ENCODE results near the gene MIEF1.
A peak's percentile ranks its signal among the peaks of the same experiment; 100 is the strongest.

The MIEF1 gene

GRCh38 chr22:39532215-39533073 lies 30.4 kb downstream of the MIEF1 start, which contains the start of gene RPS19BP1:
TSS of gene RPS19BP1 (minus strand) at chr22:39532748. CDS start at chr22:39532738, 10 bp downstream.
- peak; percentile 100 for DNase-seq

DNA sequence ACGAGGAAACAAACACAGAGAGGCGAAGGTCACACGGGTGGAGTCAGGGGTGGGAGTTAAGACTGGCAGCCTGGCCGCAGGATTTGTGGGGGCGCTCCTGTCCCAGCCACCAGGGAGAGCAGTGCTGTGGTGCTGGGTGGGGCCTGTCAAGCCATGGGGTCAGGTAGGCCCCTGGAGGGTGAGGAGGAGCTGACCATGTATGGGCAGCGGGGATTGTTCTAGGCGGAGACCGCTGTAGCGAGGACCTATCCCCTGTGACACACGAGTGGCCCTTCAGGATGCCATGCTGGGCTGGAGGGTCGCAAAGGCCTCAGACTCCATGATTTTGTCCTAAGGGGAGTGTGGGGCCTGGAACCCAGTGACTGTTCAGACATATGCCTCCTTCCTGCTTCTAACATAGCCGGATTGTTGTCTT lies 32.0 kb downstream of the MIEF1 start:
- no peak for DNase-seq

- DNase-seq: peak; percentile 75
These were observed 32.7 kb downstream of the MIEF1 start for GRCh38 chr22:39534591-39535356.

DNA sequence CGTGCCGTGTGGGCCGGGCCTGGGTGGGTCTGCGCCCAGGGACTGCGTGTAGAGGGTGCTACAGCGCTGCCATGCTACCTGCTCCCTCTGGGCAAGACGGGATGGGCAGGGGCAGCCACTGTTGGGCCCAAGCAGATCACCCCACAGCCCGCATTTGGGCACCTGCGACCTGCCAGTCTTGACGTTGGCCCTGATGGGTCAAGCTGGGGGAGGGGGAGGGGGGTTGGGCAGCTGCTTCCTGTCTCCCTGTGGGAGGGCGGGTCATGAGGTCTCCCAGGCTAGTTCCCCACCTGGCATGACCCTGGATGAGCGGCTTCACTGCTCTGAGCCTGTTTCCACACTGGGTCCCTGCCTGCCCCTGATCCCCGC lies 33.3 kb downstream of the MIEF1 start:
- DNase-seq: no peak

DNA sequence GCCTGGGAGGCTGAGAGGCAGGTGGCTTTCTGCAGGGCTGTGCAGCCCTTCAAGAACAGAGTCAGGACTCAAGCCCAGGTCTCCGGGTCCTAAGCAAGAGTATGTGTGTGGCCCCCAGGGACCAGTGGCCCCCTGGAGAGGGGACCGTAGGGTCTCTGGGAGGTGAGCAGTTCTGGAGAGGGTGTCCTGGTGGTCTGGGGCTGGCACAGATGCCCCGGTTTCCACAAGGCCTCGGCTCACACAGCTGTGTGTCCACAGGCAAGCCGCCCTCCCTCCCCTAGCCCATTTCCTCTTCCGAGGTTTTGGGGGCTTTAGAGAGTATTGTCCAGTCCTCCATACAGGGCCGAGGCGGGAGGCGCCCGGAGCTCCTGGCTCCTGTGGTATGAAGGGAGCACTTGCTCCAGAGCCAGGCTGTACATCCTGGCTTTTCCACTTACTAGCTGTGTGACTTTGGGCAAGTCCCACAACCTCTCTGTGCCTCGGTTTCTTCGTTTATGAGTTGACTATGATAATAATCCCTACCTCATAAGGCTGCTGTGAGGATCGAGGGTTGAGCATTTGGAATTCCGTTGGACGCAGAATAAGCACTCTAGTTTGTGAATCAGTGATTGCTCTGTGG lies 33.9 kb downstream of the MIEF1 start:
- no peak for DNase-seq

DNA sequence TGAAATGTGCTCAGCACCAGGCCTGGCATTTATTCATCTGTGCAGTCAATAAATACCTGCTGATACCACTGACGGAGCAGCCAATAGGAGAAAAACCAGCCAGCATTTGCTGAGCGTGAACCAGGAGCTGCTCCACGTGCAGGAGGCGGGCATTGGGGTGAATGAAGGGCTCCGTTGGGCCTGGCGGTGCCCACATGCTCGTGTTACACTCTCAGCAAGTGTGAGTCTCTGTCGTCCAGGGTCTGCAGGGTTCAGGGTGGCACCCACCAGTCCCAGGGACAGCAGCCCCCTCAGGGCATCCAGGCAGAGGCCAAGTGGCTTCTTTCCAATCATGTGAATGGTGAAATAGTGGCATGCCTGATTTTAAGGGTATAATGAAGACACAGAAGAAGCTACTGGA lies 34.6 kb downstream of the MIEF1 start:
- no peak for DNase-seq

DNA sequence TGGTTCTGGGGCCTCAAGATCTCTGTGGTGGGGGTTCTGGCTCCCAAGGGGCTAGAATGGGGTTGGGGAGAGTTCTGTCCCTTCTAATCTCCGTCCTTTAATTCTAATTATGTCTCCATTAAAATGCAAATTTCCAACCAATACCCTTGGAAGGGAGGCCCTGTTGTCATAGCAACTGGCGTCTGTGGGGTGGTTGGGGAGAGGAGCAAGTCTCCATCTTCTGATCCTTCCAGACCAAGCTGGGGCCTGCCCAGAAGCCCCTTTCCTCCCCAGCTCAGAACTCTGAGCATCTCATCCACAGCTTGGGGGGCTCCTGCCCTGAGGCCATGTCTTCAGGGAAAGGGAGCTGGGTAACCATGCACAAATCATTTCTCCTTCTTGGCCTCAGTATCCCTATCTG lies 35.9 kb downstream of the MIEF1 start:
- no peak for DNase-seq

DNA sequence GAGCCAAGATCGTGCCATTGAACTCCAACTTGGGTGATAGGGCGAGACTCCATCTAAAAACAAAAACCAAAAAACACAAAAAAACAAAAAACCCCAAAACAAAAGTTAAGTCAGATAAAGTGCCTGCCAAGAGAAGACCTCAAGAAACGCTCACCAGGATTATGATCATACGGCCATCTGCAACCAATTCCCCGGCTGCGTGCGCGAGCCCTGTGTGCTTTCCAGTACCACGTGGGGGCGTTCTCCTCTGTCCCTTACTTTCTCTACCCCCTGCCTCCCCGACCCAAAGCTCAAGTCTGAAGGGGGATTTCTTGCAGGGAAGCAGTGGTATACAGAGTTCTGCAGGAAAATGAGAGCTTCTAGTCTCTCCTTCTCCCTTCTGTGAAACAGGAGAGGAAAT lies 41.0 kb downstream of the MIEF1 start:
- DNase-seq: peak; percentile 57

GRCh38 chr22:39545386-39546365 lies 43.6 kb downstream of the MIEF1 start:
- no peak for DNase-seq

DNA sequence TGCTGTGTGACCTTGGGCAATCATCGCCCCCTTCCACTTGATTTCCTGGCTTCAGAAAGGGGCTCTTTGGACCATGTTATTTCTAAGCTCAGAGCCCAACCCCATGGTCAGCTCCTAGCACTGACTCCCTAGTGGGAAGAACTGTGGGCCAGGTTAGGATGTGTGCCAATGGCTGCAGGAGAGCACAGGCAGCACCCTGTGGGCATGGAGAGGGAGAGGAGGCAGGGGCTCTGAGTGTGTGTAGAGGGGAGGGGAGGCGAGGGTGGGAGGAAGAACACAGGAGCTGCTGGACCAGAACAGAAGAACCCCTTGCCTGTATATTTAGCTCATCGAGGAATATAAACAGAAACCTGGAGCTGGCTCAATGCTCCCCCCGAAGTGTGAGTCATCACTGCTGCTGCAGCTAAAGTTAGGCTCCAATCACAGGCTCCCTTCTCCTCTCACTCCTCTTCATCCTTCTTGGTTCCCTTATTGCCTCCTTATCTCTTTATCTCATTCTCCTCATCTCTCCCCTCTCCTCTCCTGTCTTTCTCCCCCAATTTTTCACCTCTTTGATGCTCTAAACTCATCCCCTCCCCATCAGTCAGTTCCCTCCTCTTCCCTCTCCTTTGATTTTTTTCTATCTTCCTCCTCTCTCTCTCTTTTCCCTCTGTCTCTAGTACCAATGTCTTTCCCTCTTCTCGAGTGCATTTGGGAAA lies 44.9 kb downstream of the MIEF1 start:
- DNase-seq: no peak

DNA sequence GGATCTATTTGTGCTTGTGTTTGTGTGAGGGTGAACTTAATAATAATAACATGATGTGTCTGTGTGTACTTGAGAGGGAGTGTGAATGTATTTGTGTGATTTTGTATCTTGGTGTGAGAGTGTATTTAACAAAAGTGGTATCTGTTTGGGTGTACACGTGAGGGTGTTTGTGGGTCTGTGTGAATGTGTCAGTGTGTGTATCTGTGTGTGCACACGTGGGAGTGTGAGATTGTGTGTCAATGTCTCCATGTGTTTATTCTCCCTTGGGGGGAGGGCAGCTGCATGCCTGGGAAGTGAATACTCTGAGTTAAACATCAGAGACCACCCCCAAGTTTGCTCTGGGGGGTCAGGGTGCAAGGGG lies 45.5 kb downstream of the MIEF1 start:
- DNase-seq: no peak

DNA sequence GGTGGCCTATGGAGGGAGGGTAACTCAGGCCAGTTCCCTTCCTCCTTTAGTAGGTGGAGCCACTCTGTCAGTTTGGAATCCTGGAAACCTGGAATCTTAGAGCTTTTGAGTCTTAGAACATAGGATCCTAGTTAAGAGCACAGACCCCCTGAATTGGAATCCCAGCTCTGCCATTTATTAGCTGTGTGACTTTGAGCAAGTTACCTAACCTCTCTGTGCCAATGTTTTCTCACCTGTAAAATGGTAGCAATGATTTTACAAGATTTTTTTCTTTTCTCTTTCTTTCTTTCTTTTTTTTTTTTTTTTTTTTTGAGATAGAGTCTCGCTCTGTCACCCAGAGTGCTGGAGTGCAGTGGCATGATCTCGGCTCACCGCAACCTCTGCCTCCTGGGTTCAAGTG lies 51.3 kb downstream of the MIEF1 start:
- DNase-seq: no peak

GRCh38 chr22:39554151-39554550 lies 52.1 kb downstream of the MIEF1 start:
- DNase-seq: no peak

DNA sequence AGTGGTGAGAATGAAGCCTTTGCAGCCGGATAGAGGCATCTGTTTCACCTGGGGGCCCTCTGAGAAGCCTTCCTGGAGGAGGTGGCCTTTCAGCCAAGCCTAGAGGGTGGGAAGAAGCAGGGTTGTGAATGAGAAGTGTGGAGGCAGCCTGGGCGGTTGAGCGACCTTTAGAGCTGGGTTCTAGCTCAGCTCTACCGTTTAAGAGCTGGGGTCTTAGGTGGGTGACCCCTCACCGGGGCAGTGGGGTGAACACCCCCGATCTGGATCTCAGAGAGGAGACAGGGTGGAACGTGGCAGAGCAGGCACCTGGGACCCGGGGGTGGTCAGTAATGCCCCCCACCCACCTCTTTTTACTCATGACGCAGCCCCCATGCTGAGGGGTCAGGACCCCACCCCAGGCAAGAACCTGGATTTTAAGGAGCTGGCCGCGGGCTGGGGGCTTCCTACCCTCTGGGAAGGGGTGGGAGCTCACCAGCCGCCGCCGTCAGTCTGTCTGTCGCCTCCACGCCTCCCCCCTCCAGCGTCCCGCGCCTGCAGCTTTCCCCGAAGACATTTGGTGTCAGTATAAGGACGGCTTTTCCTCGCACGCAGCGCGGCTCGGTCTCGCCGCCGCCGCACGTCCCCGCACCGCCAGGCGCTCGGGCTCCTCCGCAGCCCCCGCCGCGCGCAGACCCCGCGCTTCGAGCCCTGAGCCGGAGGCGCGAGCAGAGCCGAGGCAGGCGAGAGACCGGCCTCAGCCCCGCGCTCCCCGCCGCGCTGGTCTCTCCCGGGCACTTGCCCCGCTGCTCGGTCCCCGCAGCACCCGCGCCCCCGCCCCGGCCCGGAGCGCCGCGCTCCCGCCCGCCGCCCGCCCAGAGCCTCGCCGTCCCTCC lies 55.1 kb downstream of the MIEF1 start:
- no peak for DNase-seq

DNA sequence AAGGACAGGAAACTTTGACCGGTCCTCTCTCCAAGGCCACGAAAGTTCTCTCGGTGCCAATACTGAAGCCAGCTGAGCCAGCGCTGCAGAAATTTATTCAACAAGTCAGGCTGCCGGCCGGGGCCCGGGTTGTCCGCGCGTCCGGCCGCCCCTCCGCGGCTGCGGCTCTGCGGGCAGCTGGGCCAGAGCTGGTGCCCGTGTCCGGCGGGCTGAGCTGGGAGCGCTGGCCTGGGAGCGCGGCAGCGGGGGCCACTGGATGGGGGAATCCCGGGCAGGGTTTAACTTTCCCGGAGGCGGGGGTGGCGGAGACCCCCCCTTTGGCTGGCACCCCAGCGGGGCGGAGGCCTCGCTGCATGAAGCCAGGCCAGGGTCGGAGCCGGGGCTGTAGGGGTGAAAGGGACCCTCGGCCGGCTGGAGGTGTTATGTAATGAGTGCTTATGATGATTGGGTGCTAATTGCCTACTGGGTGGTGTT lies 56.2 kb downstream of the MIEF1 start:
- no peak for DNase-seq

DNA sequence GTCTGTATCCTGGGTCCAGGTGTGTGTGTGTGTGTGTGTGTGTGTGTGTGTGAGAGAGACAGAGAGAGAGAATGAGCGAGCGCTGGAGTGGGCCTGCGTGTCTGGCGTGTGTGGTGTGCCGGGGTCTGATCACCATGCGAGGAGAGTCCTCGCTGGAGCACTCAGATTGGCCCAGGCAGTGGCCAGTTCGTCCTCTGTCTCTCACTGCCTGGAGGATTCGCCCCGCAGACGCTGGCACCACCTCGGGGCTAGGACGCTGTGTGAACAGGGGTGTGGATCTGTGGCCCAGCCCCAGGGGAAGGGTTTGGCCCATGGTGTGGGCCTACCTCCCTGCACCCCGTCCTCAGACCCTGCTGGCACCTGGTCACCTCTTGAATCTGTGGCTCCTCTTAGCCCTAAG lies 56.9 kb downstream of the MIEF1 start:
- DNase-seq: no peak

- no peak for DNase-seq
These were observed 57.5 kb downstream of the MIEF1 start for GRCh38 chr22:39559456-39560105.

- DNase-seq: no peak
These were observed 58.0 kb downstream of the MIEF1 start for GRCh38 chr22:39560127-39560526.

DNA sequence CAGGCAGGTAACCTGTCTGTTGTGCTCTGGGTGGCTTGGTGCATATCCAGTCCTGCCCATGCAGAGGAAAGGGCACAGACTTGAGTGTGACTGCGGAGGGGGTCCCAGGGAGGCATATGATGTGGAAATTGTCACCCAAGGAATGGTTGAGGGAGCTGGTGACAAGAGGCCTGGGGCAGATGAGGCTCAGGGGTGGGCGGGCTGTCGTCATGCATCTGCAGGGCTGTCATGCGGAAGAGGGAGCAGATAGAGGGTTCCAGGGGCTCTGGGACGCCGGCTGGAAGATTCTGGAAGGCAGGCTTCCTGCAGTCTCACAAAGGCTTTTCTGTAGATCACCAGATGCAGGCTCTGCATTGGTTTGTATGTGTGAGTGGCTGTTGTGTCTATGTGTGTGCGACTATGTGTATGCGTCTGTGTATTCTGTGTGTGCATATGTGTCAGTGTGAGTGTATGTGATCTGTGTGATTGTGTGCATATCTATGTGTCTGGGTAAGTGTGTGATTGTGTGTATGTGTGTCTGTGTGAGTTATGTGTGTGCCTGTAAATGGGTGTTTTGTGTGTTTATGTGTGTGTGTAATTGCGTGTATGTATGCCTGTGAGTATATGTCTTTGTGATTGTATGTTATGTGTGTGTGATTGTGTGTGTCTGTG lies 60.9 kb downstream of the MIEF1 start:
- DNase-seq: no peak
